Activated naive CD8-positive, alpha-beta T cell treated with anti-CD3 and anti-CD28 coated beads, Interleukin-2, amount 10 ng/mL, durations not matched to agents 7 days and 5 days (primary cell): Measurements from ENCODE around the gene CARD14. TPM values are rescaled to one million over a fixed set of nuclear protein-coding genes. Genes with fewer than 3 reads are reported as not detected.
"Not testable (repeated sequence)": the region's sequence is repeated elsewhere in the genome, so short reads cannot be mapped to it uniquely, and the experiment has no call there.

Source experiments
- ATAC-seq: fragments of 150-1000 bp; cut with Tn5 transposase; one replicate; pipeline ENCODE4 v1.10.0; 2021; ENCODE audit warnings: low read depth, moderate library complexity
- POLR2A ChIA-PET: fragments of 350-600 bp; sonication (Branson Sonifier 250); formaldehyde crosslinking; loops from one replicate; lab custom pipeline; 2021; ENCODE audit warnings: antibody characterized with exemption; lab: Charles Lee
- DNase-seq: peaks from one replicate; pipeline ENCODE4 v3.0.0; 2021
- H3K27ac Mint-ChIP-seq: one replicate; pipeline ENCODE4 v1.8.0; 2022; ENCODE audit warnings: mild to moderate bottlenecking, mixed read lengths
- H3K27me3 Mint-ChIP-seq: one replicate; pipeline ENCODE4 v1.8.0; 2022; ENCODE audit warnings: mild to moderate bottlenecking, moderate library complexity, mixed read lengths
- H3K36me3 Mint-ChIP-seq: one replicate; pipeline ENCODE4 v1.8.0; 2021; ENCODE audit warnings: mild to moderate bottlenecking, mixed read lengths
- H3K4me1 Mint-ChIP-seq: one replicate; pipeline ENCODE4 v1.8.0; 2021; ENCODE audit warnings: mixed read lengths
- H3K4me3 Mint-ChIP-seq: one replicate; pipeline ENCODE4 v1.8.0; 2022; ENCODE audit warnings: mild to moderate bottlenecking, moderate library complexity, mixed read lengths
- H3K9me3 Mint-ChIP-seq: one replicate; pipeline ENCODE4 v1.8.0; 2021; ENCODE audit warnings: mixed read lengths
- total RNA-seq, 2 experiments: library from RNA; stranded (reverse); gene quantifications; one replicate each; pipeline ENCODE4 v1.2.3, GENCODE V29; 2021

CARD14 gene
- total RNA-seq, 2 experiments from 2014 or later: not detected

DNA sequence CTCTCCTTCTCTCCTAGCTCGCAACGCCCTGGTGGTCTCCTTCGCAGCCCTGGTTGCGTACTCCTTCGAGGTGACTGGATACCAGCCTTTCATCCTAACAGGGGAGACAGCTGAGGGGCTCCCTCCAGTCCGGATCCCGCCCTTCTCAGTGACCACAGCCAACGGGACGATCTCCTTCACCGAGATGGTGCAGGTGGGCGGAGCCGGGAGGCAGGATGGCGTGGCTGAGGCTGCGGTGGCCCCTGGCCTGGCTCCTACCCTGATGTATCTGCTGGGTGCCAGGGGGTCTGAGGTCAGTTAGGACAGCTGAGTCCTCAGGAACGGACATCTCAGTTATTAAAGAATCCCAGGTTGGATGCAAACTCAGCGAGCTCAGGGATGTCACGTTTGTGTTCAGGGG, 67.1 kb downstream of the CARD14 start:
- peaks cover 9% of the 10 kb centered on the region for H3K9me3 Mint-ChIP-seq
- H3K4me1 Mint-ChIP-seq: no peaks in the 10 kb centered on the region
- ATAC-seq (no peak), DNase-seq (no peak)
- POLR2A ChIA-PET: no interaction called here
- peaks cover 7% of the 10 kb centered on the region for H3K36me3 Mint-ChIP-seq
- H3K27me3 Mint-ChIP-seq: no peaks in the 10 kb centered on the region
- no peak overlapping the region for H3K4me3 Mint-ChIP-seq
- H3K27ac Mint-ChIP-seq: no peak overlapping the region

DNA sequence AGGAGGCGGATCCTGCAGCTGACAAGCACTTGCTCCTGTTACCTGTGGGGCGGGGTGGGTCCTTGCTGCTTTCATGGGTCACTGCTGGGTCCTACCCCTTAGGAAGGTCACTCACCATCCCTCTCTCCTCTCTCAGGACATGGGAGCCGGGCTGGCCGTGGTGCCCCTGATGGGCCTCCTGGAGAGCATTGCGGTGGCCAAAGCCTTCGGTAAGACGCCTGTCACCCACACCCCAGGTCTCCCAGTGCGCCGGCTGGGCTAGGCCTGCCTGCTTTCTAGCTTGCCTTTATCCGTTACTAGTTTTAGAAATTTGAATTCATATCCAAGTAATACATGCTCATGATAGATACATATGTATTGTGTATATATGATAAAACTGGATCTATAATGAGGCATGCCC, 67.6 kb downstream of the CARD14 start:
- POLR2A ChIA-PET: no interaction called here
- no peak overlapping the region for H3K27ac Mint-ChIP-seq
- H3K4me1 Mint-ChIP-seq: no peaks in the 10 kb centered on the region
- no peak overlapping the region for H3K4me3 Mint-ChIP-seq
- ATAC-seq (no peak), DNase-seq (no peak)
- peaks cover 6% of the 10 kb centered on the region for H3K36me3 Mint-ChIP-seq
- no peaks in the 10 kb centered on the region for H3K27me3 Mint-ChIP-seq
- peaks cover 9% of the 10 kb centered on the region for H3K9me3 Mint-ChIP-seq

DNA sequence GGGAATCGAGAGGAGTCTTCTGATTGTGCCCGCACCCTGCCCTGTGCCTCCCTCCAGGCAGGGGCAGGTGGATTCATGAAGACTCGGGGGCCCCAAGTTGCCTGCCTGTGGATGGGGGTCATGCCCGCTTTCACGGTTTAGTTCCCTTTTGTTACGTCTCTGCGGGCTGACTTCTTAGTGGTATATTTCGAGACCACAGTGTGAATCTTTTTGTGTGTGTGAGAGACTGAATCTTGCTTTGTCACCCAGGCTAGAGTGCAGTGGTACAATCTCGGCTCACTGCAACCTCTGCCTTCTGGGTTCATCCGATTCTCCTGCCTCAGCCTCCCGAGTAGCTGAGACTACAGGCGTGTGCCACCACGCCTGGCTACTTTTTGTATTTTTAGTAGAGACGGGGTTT, 72.7 kb downstream of the CARD14 start:
- Mint-ChIP-seq H3K9me3 (no peaks in the 10 kb centered on the region), H3K4me3 (no peak overlapping the region), H3K36me3 (no peaks in the 10 kb centered on the region), H3K27ac (no peak overlapping the region), H3K4me1 (no peaks in the 10 kb centered on the region), H3K27me3 (no peaks in the 10 kb centered on the region)
- ATAC-seq (no peak), DNase-seq (no peak)
- POLR2A ChIA-PET: no interaction called here

DNA sequence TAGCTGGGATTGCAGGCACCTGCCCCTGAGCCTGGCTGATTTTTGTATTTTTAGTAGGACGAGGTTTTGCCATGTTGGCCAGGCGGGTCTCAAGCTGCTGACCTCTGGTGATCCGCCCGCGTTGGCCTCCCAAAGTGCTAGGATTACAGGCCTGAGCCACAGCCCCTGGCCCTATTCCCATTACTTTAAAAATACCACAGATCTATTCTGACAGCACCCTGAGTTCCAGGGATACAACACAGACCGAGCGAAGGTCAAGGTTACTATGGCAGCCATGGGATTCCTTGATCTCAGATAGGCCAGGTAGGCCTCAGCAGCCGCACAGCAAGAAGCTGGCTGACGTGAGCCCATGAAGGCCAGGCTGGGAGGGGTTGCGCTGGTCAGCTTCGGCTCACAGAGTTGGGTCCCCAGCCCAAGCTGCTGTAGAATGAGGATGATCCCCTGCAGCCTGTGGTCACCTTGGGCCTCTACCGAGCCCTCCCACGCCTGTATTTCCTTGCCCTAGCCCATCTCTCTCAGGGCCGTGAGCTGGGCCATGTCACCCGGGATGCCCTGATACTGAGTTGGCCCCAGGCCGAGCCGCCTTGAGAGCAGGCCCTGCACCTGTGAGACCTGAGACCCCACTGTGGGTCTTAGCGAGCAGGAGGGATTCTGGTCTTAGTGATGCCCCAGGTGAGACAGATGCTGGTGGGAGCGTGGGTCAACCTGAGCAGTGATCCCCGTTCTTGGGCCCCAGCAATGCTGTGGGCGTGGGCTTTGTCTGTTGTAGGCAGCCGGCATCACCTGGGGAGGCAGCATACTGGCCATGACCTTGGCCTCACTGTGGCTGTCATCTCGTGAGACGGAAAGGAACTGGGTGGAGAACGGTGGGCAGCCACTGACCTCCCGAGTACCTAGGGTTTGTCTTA, 74.0 kb downstream of the CARD14 start:
- Mint-ChIP-seq H3K4me1 (no peaks in the 10 kb centered on the region), H3K27ac (no peak overlapping the region), H3K9me3 (no peaks in the 10 kb centered on the region), H3K27me3 (no peaks in the 10 kb centered on the region), H3K36me3 (no peaks in the 10 kb centered on the region), H3K4me3 (no peak overlapping the region)
- ATAC-seq (no peak), DNase-seq (no peak)
- POLR2A ChIA-PET: interaction anchor here (0.6 to 0.7 kb wide), 3 partner anchors 12 to 20 kb away, joined by 3 to 6 read pairs (median 3); no protein-coding TSS in a partner anchor

DNA sequence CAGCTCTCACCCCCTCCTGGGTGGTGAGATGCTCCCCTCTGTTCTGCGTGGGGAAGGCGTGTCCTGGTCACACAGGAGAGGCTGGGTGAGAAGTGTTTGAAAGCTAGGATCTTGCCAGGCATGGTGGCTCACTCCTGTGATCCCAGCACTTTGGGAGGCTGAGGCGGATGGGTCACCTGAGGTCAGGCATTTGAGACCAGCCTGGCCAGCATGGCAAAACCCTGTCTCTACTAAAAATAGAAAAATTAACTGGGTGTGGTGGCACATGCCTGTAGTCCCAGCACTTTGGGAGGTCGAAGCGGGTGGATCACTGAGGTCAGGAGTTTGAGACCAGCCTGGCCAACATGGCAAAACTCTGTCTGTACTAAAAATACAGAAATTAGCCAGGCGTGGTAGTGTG, 74.6 kb downstream of the CARD14 start:
- not testable (repeated sequence) for H3K27me3 Mint-ChIP-seq, H3K27ac Mint-ChIP-seq, H3K4me1 Mint-ChIP-seq, DNase-seq, ATAC-seq, H3K36me3 Mint-ChIP-seq, H3K4me3 Mint-ChIP-seq, H3K9me3 Mint-ChIP-seq
- POLR2A ChIA-PET: interaction anchor here (0.6 to 0.7 kb wide), 3 partner anchors 12 to 19 kb away, joined by 3 to 6 read pairs (median 3); no protein-coding TSS in a partner anchor

DNA sequence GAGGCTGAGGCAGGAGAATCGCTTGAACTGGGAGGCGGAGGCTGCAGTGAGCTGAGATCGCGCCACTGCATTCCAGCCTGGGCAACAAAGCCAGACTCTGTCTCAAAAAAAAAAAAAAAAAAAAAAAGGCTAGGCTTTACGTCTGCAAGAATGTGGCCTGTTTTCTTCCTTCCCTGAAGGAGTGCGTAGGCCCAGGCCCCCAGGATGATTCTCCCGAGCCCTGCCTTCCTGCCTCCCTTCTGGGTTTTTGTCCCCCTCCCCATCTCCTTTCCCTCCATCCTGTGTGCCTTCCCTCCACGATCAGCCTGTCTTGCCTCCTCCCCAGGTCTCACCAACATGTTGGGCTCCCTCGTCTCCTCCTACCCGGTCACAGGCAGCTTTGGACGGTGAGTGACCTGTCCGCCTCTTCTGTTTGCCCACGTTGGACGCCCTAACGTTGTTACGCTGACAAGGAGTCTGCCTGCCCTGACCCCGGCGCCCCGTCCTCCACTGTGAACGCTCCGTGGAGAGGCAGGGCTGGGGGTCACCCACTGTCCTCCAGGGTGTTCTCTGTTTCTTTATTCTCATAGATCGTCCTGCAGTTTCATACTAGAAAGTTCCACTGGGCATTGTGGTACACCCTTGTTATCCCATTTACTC, 75.2 kb downstream of the CARD14 start:
- H3K27ac Mint-ChIP-seq: no peak overlapping the region
- H3K4me3 Mint-ChIP-seq: no peak overlapping the region
- no peaks in the 10 kb centered on the region for H3K4me1 Mint-ChIP-seq
- no peaks in the 10 kb centered on the region for H3K36me3 Mint-ChIP-seq
- ATAC-seq: no peak
- no peaks in the 10 kb centered on the region for H3K27me3 Mint-ChIP-seq
- no peak for DNase-seq
- POLR2A ChIA-PET: interaction anchor here (0.6 to 0.7 kb wide), 3 partner anchors 13 to 20 kb away, joined by 3 to 6 read pairs (median 3); no protein-coding TSS in a partner anchor
- no peaks in the 10 kb centered on the region for H3K9me3 Mint-ChIP-seq

DNA sequence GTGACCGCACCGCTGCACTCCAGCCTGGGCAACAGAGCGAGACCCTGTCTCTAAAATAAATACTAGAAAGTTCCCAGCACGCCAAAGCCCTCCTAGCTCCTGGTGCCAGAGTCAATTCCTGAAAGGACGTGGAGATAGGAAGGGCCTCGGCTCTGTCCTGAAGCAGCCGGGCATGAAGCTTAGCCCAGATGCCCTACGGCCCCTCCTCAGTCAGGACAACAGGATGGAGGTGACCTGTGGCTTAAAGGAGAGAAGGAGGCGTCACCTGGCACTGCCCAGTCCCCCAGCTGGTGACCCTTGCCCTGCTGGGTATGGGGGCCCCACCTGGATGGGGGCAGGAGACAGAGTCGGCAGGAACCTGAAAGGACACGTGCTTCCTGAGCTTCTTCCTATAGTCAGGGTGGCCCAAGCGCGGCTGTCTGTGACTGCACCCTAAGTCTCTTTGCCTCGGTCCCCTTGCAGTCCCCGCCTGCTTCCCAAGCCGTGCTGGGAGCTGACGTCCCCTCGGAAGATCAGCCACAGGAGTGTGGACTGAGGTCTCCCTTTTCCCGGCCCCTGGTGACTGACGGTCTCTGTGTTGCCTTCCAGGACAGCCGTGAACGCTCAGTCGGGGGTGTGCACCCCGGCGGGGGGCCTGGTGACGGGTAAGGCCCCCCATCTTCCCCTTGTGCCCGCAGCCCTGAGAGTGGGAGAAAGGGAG, 75.9 kb downstream of the CARD14 start:
- no peaks in the 10 kb centered on the region for H3K27me3 Mint-ChIP-seq
- no peaks in the 10 kb centered on the region for H3K36me3 Mint-ChIP-seq
- POLR2A ChIA-PET: no interaction called here
- no peak overlapping the region for H3K4me3 Mint-ChIP-seq
- H3K4me1 Mint-ChIP-seq: no peaks in the 10 kb centered on the region
- ATAC-seq (no peak), DNase-seq (no peak)
- H3K9me3 Mint-ChIP-seq: no peaks in the 10 kb centered on the region
- H3K27ac Mint-ChIP-seq: no peak overlapping the region

DNA sequence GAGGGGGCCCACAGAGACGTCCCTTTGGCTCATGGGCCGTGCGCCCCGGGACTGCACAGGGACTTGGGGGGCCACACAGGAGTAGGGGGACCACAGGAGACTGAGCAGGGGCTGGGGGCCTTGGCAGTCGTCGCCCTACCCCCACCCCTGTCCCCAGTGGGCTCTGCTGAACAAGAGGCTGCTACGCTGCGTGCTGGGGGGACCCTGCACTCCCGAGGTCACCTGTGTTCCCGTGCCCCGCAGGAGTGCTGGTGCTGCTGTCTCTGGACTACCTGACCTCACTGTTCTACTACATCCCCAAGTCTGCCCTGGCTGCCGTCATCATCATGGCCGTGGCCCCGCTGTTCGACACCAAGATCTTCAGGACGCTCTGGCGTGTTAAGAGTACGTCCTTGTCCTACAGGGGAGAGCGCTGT, 76.4 kb downstream of the CARD14 start:
- H3K4me1 Mint-ChIP-seq: no peaks in the 10 kb centered on the region
- no peak for DNase-seq
- H3K27me3 Mint-ChIP-seq: no peaks in the 10 kb centered on the region
- POLR2A ChIA-PET: no interaction called here
- no peak for ATAC-seq
- no peaks in the 10 kb centered on the region for H3K9me3 Mint-ChIP-seq
- H3K36me3 Mint-ChIP-seq: no peaks in the 10 kb centered on the region
- H3K27ac Mint-ChIP-seq: no peak overlapping the region
- no peak overlapping the region for H3K4me3 Mint-ChIP-seq

DNA sequence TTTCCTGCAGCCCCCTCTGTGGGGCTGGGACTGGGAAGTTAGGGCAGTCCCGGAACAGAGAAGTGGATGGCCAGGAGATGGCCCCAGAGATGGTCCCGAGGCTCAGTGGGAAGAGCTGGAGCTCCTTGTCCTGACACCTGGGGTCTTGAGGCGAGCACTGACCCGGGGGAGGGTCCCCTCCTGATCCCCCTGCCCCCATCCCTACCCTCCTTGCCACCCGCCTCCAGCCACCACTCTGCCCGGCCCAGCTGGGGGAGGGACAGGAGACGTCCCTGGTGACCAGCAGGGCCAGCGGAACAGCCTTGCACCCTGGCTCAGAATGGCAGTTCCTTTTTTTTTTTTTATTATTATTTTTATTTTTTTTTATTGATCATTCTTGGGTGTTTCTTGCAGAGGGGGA, 76.9 kb downstream of the CARD14 start:
- Mint-ChIP-seq H3K36me3 (no peaks in the 10 kb centered on the region), H3K4me3 (no peak overlapping the region), H3K27ac (no peak overlapping the region), H3K27me3 (no peaks in the 10 kb centered on the region), H3K4me1 (no peaks in the 10 kb centered on the region), H3K9me3 (no peaks in the 10 kb centered on the region)
- DNase-seq (no peak), ATAC-seq (no peak)
- POLR2A ChIA-PET: interaction anchor here (1.1 kb wide), 1 partner anchor 19 kb away, joined by 3 read pairs; no protein-coding TSS in a partner anchor

DNA sequence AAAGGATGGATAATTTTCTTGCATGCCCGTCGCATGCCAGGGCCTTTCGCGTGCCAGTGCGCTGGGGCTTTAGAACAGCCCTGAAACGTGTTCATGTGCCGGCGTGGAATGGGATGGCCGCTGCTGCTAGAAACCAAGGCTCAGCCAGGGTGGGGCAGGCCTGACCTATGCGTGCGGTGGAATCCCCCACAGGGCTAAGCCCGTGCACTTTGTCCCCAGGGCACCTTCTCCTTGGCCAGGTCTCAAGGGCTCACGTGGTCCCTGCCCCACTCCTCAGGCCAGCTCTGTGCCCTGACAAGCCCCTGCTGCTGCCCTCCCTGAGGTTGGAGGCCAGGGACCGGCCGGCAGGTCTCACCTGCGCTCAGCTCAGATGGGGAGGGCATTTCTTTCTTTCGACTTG, 77.7 kb downstream of the CARD14 start:
- DNase-seq (no peak), ATAC-seq (no peak)
- H3K27ac Mint-ChIP-seq: no peak overlapping the region
- no peaks in the 10 kb centered on the region for H3K27me3 Mint-ChIP-seq
- no peaks in the 10 kb centered on the region for H3K9me3 Mint-ChIP-seq
- POLR2A ChIA-PET: interaction anchor here (1.1 kb wide), 1 partner anchor 20 kb away, joined by 3 read pairs; no protein-coding TSS in a partner anchor
- no peaks in the 10 kb centered on the region for H3K36me3 Mint-ChIP-seq
- peaks cover under 1% of the 10 kb centered on the region for H3K4me1 Mint-ChIP-seq
- no peak overlapping the region for H3K4me3 Mint-ChIP-seq

DNA sequence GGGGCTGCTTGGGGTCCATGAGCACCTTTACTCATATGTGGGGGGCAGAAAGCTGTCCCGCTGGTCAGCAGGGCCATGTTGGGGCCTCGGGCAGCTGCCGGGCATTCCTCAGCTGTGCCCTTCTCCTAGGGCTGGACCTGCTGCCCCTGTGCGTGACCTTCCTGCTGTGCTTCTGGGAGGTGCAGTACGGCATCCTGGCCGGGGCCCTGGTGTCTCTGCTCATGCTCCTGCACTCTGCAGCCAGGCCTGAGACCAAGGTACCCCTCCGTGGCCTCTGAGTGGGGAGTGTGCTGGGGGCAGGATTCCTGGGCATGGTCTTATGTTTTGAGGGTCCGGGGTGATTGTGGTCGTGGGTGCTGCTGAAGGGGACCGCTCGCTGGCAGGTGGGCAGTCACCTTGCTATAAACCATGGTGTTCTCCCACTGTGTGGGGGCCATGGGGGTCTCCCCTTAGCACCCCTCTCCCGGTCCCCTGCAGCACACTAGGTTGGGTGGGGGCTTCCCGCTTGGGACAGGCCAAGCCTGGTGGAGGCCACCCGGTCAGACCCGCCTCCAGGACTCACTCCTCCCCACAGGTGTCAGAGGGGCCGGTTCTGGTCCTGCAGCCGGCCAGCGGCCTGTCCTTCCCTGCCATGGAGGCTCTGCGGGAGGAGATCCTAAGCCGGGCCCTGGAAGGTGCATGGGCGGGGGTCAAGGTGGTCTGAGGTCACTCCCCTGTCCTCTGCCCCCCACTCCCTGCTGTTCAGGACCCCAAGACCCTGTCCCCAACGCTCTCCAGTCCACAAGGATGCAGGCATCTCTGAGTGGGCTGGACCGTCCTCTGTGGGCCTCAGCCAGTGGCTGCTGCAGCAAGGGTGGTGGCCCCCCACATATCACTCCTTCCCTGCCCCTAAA, 78.4 kb downstream of the CARD14 start:
- H3K36me3 Mint-ChIP-seq: no peaks in the 10 kb centered on the region
- no peak overlapping the region for H3K4me3 Mint-ChIP-seq
- no peaks in the 10 kb centered on the region for H3K27me3 Mint-ChIP-seq
- H3K27ac Mint-ChIP-seq: no peak overlapping the region
- H3K9me3 Mint-ChIP-seq: no peaks in the 10 kb centered on the region
- no peak for DNase-seq
- H3K4me1 Mint-ChIP-seq: peaks cover 6% of the 10 kb centered on the region
- POLR2A ChIA-PET: no interaction called here
- ATAC-seq: no peak

DNA sequence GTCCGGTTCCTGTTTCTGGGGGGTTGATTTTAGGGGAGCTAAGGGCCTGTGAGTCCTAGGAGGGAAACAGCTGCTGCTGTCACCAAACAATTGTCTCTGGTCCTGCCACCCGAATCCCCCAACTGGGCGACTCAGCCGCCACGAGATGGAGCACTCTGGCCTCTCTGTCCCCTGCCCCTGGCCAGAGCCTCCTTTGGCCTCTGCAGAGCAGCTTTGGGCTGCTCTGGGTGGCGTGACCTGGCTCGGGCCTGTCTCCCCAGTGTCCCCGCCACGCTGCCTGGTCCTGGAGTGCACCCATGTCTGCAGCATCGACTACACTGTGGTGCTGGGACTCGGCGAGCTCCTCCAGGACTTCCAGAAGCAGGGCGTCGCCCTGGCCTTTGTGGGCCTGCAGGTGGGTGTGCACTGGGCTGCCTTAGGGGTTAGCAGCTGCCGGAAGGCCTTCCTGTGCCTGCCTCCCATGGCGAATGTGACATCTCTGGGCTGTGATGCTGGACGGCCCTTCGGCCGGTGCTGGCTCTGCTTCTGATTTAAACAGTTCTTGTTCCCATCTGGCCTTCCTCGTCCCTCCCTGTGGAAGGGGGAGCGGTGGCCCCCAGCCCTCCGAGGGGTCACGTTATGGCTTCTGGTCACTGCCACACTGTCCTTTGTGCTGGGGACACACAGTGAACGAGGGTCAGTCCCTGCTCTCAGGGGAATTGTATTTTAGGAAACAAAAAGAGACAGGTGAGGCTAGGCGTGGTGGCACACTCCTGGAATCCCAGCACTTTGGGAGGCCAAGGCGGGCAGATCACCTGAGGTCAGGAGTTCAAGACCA, 79.3 kb downstream of the CARD14 start:
- no peaks in the 10 kb centered on the region for H3K36me3 Mint-ChIP-seq
- H3K9me3 Mint-ChIP-seq: no peaks in the 10 kb centered on the region
- POLR2A ChIA-PET: no interaction called here
- no peak overlapping the region for H3K4me3 Mint-ChIP-seq
- no peaks in the 10 kb centered on the region for H3K27me3 Mint-ChIP-seq
- no peak overlapping the region for H3K27ac Mint-ChIP-seq
- ATAC-seq (no peak), DNase-seq (no peak)
- H3K4me1 Mint-ChIP-seq: peaks cover 12% of the 10 kb centered on the region
